ENCODE data around the gene IL37.

GRCh38 chr2:112869258-112869842, 41.6 kb upstream of the IL37 start:
- TF ChIP-seq EZH2phosphoT487 (IDR thresholded peaks at IDR 0.05; ENCODE audit: low read depth, severe bottlenecking, unreplicated experiment) (no peak), CTCF (IDR thresholded peaks at IDR 0.05; ENCODE audit: poor library complexity) (no peak), EZH2 (IDR thresholded peaks at IDR 0.05; ENCODE audit: borderline replicate concordance) (no peak)
